HepG2 (cell line): ENCODE data around the gene STUB1. TPM values are rescaled to one million over a fixed set of nuclear protein-coding genes. Genes with fewer than 3 reads are reported as not detected.

Experiments
- ATAC-seq: fragments of 200-7000 bp; cut with Tn5 transposase; 3 replicates; pipeline ENCODE4 v1.9.1; 2020; ENCODE audit warnings: mild to moderate bottlenecking, moderate library complexity
- BruUV-seq: library from RNA; stranded (reverse); fragments of 400-500 nt; replicated peaks from 2 replicates; lab custom pipeline; 2021; lab: Mats Ljungman, UMichigan
- CTCF ChIA-PET: fragments of 300-600 bp; formaldehyde crosslinking; extraction: SDS; loops from one replicate; lab custom pipeline; 2021; ENCODE audit warnings: low total read pairs, inconsistent platforms, low intra/inter-chr PET ratio; lab: Yijun Ruan, JAX
- POLR2A ChIA-PET: fragments of 350-600 bp; sonication (Branson Sonifier 250); formaldehyde crosslinking; loops from one replicate; lab custom pipeline; 2020; ENCODE audit warnings: antibody characterized with exemption, inconsistent platforms; lab: Yijun Ruan, JAX
- DNase-seq: peaks from one replicate; pipeline ENCODE4 v3.0.0-alpha.2; 2015; ENCODE audit warnings: low spot score
- FAIRE-seq: peaks from 3 replicates; lab custom pipeline; 2011; peaks lifted over from hg19 to GRCh38; lab: Jason Lieb, UNC
- H2AFZ ChIP-seq: one replicate; pipeline ENCODE4 v1.6.1; 2011; ENCODE audit warnings: low read length, inconsistent platforms
- H3K27ac ChIP-seq: fragments of 300-600 bp; 3 replicates; pipeline ENCODE4 v1.8.0; 2011; ENCODE audit warnings: mixed run types, mild to moderate bottlenecking, mixed read lengths, low read length, inconsistent platforms; ENCODE audit not compliant: insufficient read depth; ENCODE audit errors: extremely low read length
- H3K27me3 ChIP-seq, 2 experiments: fragments of 200-600 bp in 1 of 2; 2 replicates in 1 of 2; 3 replicates in 1 of 2; pipeline versions ENCODE4 v1.6.0 to v1.8.0; 2011; ENCODE audit warnings: low read length in 2 of 2, mild to moderate bottlenecking in 2 of 2, moderate library complexity in 2 of 2, inconsistent platforms in 1 of 2; ENCODE audit not compliant: insufficient read depth in 2 of 2, control insufficient read depth in 1 of 2
- H3K36me3 ChIP-seq, 2 experiments: fragments of 200-600 bp in 1 of 2; replicated peaks in 1 of 2; 2 replicates in 1 of 2; 3 replicates in 1 of 2; pipeline versions ENCODE4 v1.5.1 to v1.8.0; 2011; ENCODE audit warnings: low read length in 2 of 2, inconsistent platforms in 1 of 2; ENCODE audit not compliant: insufficient read depth in 2 of 2, control insufficient read depth in 1 of 2
- H3K4me1 ChIP-seq: 2 replicates; pipeline ENCODE4 v1.5.1; 2012; ENCODE audit warnings: low read length, inconsistent platforms; ENCODE audit not compliant: insufficient read depth
- H3K4me2 ChIP-seq: 2 replicates; pipeline ENCODE4 v1.6.0; 2011; ENCODE audit warnings: low read depth, low read length, inconsistent platforms
- H3K4me3 ChIP-seq, 3 experiments: fragments of 200-600 bp in 1 of 3; sonication (generic), shearing (Covaris generic) in 1 of 3; replicated peaks in 1 of 3; 2 replicates each; pipeline ENCODE4 v1.5.1; 2011 to 2016; ENCODE audit warnings: low read length in 3 of 3, inconsistent platforms in 2 of 3, low read depth in 2 of 3, mild to moderate bottlenecking in 2 of 3, control low read depth in 1 of 3, mixed read lengths in 1 of 3; ENCODE audit not compliant: insufficient read depth in 1 of 3
- H3K79me2 ChIP-seq: one replicate; pipeline ENCODE4 v1.6.1; 2011; ENCODE audit warnings: low read length, inconsistent platforms; ENCODE audit not compliant: insufficient read depth
- H3K9ac ChIP-seq: 2 replicates; pipeline ENCODE4 v1.6.0; 2011; ENCODE audit warnings: mild to moderate bottlenecking, low read depth, low read length, inconsistent platforms; ENCODE audit not compliant: insufficient read depth
- H3K9me3 ChIP-seq: 2 replicates; pipeline ENCODE4 v1.5.1; 2012; ENCODE audit warnings: mild to moderate bottlenecking, low read length
- H4K20me1 ChIP-seq: 2 replicates; pipeline ENCODE4 v1.6.0; 2011; ENCODE audit warnings: inconsistent platforms, mild to moderate bottlenecking, low read length, moderate library complexity; ENCODE audit not compliant: insufficient read depth
- AGO2 ChIP-seq: fragments of 200-400 bp; formaldehyde crosslinking; optimal IDR thresholded peaks from 2 replicates; pipeline ENCODE3; 2017; ENCODE audit warnings: mild to moderate bottlenecking, low read depth, low read length, moderate library complexity
- EHMT2 ChIP-seq: fragments of 200-600 bp; sonication (generic); IDR thresholded peaks from 2 replicates; pipeline ENCODE4 v1.7.0; 2017; ENCODE audit warnings: antibody characterized with exemption, low read depth, low read length, borderline replicate concordance
- ELF3 ChIP-seq: IDR thresholded peaks from 2 replicates; pipeline ENCODE4 v1.6.1; 2016; ENCODE audit warnings: missing genetic modification reagents, missing compliant biosample characterization
- GZF1 ChIP-seq: sonication (generic); formaldehyde crosslinking; IDR thresholded peaks from 2 replicates; pipeline ENCODE4 v1.5.1; 2020; ENCODE audit warnings: mild to moderate bottlenecking, missing genetic modification reagents
- HNRNPL ChIP-seq: fragments of 200-400 bp; formaldehyde crosslinking; IDR thresholded peaks from 2 replicates; pipeline ENCODE4 v1.6.1; 2017; ENCODE audit warnings: mild to moderate bottlenecking, low read depth, low read length
- KMT2B ChIP-seq: IDR thresholded peaks from 2 replicates; pipeline ENCODE4 v1.6.1; 2016; ENCODE audit warnings: missing genetic modification reagents, missing compliant biosample characterization
- RBFOX2 ChIP-seq: fragments of 200-400 bp; formaldehyde crosslinking; IDR thresholded peaks from 2 replicates; pipeline ENCODE4 v1.6.1; 2017; ENCODE audit warnings: low read depth, mild to moderate bottlenecking, low read length
- SCMH1 ChIP-seq: sonication (generic); formaldehyde crosslinking; IDR thresholded peaks from 2 replicates; pipeline ENCODE4 v1.9.0; 2021; ENCODE audit warnings: missing genetic modification reagents, mild to moderate bottlenecking, borderline replicate concordance
- SOX6 ChIP-seq, 2 experiments: fragments of 450-650 bp in 1 of 2; sonication (generic) in 1 of 2; formaldehyde crosslinking in 1 of 2; IDR thresholded peaks; 2 replicates each; pipeline versions ENCODE4 v1.4.0 to v1.6.1; 2017 to 2020; ENCODE audit warnings: antibody characterized with exemption in 1 of 2, mild to moderate bottlenecking in 1 of 2, missing genetic modification reagents in 1 of 2
- ZNF124 ChIP-seq: sonication (generic); formaldehyde crosslinking; IDR thresholded peaks from 2 replicates; pipeline ENCODE4 v1.4.0; 2020; ENCODE audit warnings: missing genetic modification reagents
- ZNF256 ChIP-seq: sonication (generic); formaldehyde crosslinking; conservative IDR thresholded peaks from 2 replicates; pipeline ENCODE4 v1.4.0; 2020; ENCODE audit warnings: missing genetic modification reagents
- ZNF281 ChIP-seq: sonication (generic); formaldehyde crosslinking; IDR thresholded peaks from 2 replicates; pipeline ENCODE4 v1.4.0; 2020; ENCODE audit warnings: missing genetic modification reagents, borderline replicate concordance
- ZNF773 ChIP-seq: sonication (generic); formaldehyde crosslinking; IDR thresholded peaks from 2 replicates; pipeline ENCODE4 v1.4.0; 2020; ENCODE audit warnings: missing genetic modification reagents, borderline replicate concordance
- ZNF891 ChIP-seq: sonication (generic); formaldehyde crosslinking; IDR thresholded peaks from 2 replicates; pipeline ENCODE4 v1.5.0; 2020; ENCODE audit warnings: mild to moderate bottlenecking, missing genetic modification reagents
- WGBS: methylation state at CpG from one replicate; pipeline ENCODE4 v1.1.6; 2017; ENCODE audit warnings: low lambda C conversion rate; 5-methylcytosine and 5-hydroxymethylcytosine counted together
- in situ Hi-C: cut with HindIII; loops from 2 replicates; pipeline ENCODE4 v1.10.0; 2017; ENCODE audit warnings: low pct_unique_long_range_greater_than_20kb; ENCODE audit not compliant: extremely low pct_ligation_motif_present
- intact Hi-C: fragments of 100-400 bp; cut with micrococcal nuclease; formaldehyde crosslinking; loops from one replicate; pipeline ENCODE4 v1.10.0; 2022; ENCODE audit not compliant: unreplicated experiment
- polyA plus RNA-seq, 8 experiments: library from polyadenylated mRNA; depleted of rRNA in 3 of 8; stranded (reverse) in 7 of 8; unstranded in 1 of 8; fragments of >200 nt; fragmentation: Illumina TruSeq in 4 of 8; extraction: Trizol in 4 of 8; gene quantifications; 2 replicates each; pipeline versions ENCODE4 v1.2.1 to v1.2.3, GENCODE V29; 2011 to 2016; ENCODE audit warnings: low read depth in 4 of 8, missing spikeins in 1 of 8, mixed read lengths in 1 of 8; ENCODE audit not compliant: insufficient read depth in 1 of 8
- total RNA-seq, 5 experiments: library from RNA; depleted of rRNA; stranded (reverse); fragments of >200 nt; fragmentation: Illumina TruSeq; extraction: Trizol; gene quantifications; 2 replicates each; pipeline ENCODE4 v1.2.3, GENCODE V29; 2016; ENCODE audit warnings: low read depth in 1 of 5
- TF ChIP-seq, protein P1 (sequence below): sonication (generic); formaldehyde crosslinking; IDR thresholded peaks from 2 replicates; pipeline ENCODE4 v1.5.1; 2020; ENCODE audit warnings: missing genetic modification reagents, mild to moderate bottlenecking, borderline replicate concordance

The STUB1 gene
- total and polyA plus RNA-seq, 2 of the 13 experiments (the other 11 are each of a cell fraction or from before 2014, with no cell fraction given) = 52.9 to 78.2 TPM

DNA sequence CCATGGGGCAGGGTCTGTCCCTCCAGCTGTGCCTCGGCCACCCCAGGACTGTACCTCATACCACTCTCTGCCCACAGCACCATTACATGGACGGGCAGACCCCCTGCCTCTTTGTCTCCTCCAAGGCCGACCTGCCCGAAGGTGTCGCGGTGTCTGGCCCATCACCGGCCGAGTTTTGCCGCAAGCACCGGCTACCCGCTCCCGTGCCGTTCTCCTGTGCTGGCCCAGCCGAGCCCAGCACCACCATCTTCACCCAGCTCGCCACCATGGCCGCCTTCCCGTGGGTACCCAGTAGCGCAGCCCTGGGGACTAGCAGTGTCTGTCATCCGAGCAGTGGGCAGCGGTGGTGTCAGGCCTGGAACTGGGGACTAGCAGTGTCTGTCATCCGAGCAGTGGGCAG is 7.4 kb upstream of the STUB1 start:
- ATAC-seq (no peak), FAIRE-seq (no peak), DNase-seq (no peak)
- Histone ChIP-seq H3K36me3 (peaks cover 22 to 42% of the 10 kb centered on the region in 2 experiments; a peak in 4 of 5 replicates), H2AFZ (no peak overlapping the region), H3K4me1 (peaks cover 32% of the 10 kb centered on the region), H3K9me3 (no peaks in the 10 kb centered on the region), H3K79me2 (peaks cover 17% of the 10 kb centered on the region), H3K27me3 (no peaks in the 10 kb centered on the region), H3K4me3 (no peak overlapping the region), H3K27ac (no peak overlapping the region)
- WGBS = 100% methylated on average over 13 of the region's 21 CpGs
- BruUV-seq = no TSS peak
- intact Hi-C loops = no loop called here
- CTCF ChIA-PET = no interaction called here
- POLR2A ChIA-PET = no interaction called here
- TF ChIP-seq HNRNPL (0 out of 2 replicates have a peak, but pooled peaks have one; percentile 15), SCMH1 (CRISPR knock-in tag) (no peak), AGO2 (peak; percentile 12), RBFOX2 (peak; percentile 27; the same call in 1 of the 2 replicates), ZNF891 (CRISPR knock-in tag) (no peak)
- TF ChIP-seq, all 625 proteins: peak for 3
- Histone ChIP-seq H4K20me1 (no peaks in the 10 kb centered on the region), H3K4me2 (no peak overlapping the region), H3K9ac (no peak overlapping the region)
- in situ Hi-C loops = no loop called here

DNA sequence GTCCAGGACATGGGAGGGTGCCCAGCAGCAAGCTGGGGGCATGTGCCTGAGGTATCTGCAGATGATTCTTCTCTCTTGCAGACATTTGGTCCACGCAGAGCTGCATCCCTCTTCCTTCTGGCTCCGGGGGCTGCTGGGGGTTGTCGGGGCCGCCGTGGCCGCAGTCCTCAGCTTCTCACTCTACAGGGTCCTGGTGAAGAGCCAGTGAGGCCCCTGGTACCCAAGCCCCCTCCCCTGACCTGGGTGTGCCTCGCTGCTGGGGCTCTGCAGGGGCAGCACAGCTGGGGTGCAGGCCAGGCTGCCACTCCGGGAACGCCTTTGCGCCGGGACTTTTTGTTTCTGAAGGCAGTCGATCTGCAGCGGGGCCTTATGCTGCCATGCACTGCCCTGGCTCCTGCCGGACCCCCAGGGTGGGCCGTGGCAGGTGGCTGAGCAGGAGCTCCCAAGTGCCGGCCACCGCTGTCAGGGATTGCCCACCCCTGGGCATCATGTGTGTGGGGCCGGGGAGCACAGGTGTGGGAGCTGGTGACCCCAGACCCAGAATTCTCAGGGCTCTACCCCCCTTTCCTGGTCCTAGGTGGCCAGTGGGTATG is 6.7 kb upstream of the STUB1 start:
- ATAC-seq (no peak), DNase-seq (no peak), FAIRE-seq (no peak)
- POLR2A ChIA-PET = no interaction called here
- CTCF ChIA-PET = no interaction called here
- H3K27me3 ChIP-seq = no peaks in the 10 kb centered on the region
- peaks cover 35% of the 10 kb centered on the region for H3K4me1 ChIP-seq
- no peak overlapping the region for H3K4me3 ChIP-seq
- H3K9me3 ChIP-seq = no peaks in the 10 kb centered on the region
- peaks cover 13% of the 10 kb centered on the region for H3K79me2 ChIP-seq
- intact Hi-C loops = no loop called here
- 100% methylated on average over 2 of the region's 18 CpGs for WGBS
- BruUV-seq = TSS peak; percentile 17
- no peaks in the 10 kb centered on the region for H4K20me1 ChIP-seq
- H2AFZ ChIP-seq = no peak overlapping the region
- no peak overlapping the region for H3K4me2 ChIP-seq
- H3K9ac ChIP-seq = no peak overlapping the region
- H3K27ac ChIP-seq = no peak overlapping the region
- peaks cover 22 to 42% of the 10 kb centered on the region in 2 experiments; a peak in 4 of 5 replicates for H3K36me3 ChIP-seq
- in situ Hi-C loops = no loop called here
- no peak for TF ChIP-seq ZNF281 (CRISPR knock-in tag)
- peak; percentile 52 for TF ChIP-seq AGO2
- TF ChIP-seq SOX6 (IDR thresholded peaks at IDR 0.05) = no peak
- TF ChIP-seq SOX6 (CRISPR knock-in tag; IDR thresholded peaks at IDR 0.05) = no peak
- TF ChIP-seq KMT2B (CRISPR knock-in tag) = no peak
- no peak for TF ChIP-seq ELF3 (CRISPR knock-in tag)
- TF ChIP-seq, protein P1, sequence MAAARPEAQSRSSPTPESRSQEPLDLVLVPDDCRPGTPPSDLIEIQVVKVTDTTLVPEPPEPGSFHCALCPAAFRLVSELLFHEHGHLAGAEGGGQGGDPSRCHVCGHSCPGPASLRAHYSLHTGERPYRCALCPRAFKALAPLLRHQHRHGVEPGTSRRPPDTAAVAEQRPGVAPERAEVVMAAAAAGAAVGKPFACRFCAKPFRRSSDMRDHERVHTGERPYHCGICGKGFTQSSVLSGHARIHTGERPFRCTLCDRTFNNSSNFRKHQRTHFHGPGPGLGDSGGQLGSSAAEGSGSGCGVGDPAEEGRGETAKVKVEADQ (CRISPR knock-in tag) = no peak
- no peak for TF ChIP-seq GZF1 (CRISPR knock-in tag)
- TF ChIP-seq ZNF256 (CRISPR knock-in tag) = no peak
- no peak for TF ChIP-seq EHMT2
- no peak for TF ChIP-seq ZNF124 (CRISPR knock-in tag)
- TF ChIP-seq ZNF773 (CRISPR knock-in tag) = no peak
